ENCODE data around the gene PPIG. TPM values are rescaled to one million over a fixed set of nuclear protein-coding genes. Genes with fewer than 3 reads are reported as not detected.

PPIG gene
- polyA plus RNA-seq (2012; ENCODE audit: insufficient read length, low read depth), result 19.7 TPM

DNA sequence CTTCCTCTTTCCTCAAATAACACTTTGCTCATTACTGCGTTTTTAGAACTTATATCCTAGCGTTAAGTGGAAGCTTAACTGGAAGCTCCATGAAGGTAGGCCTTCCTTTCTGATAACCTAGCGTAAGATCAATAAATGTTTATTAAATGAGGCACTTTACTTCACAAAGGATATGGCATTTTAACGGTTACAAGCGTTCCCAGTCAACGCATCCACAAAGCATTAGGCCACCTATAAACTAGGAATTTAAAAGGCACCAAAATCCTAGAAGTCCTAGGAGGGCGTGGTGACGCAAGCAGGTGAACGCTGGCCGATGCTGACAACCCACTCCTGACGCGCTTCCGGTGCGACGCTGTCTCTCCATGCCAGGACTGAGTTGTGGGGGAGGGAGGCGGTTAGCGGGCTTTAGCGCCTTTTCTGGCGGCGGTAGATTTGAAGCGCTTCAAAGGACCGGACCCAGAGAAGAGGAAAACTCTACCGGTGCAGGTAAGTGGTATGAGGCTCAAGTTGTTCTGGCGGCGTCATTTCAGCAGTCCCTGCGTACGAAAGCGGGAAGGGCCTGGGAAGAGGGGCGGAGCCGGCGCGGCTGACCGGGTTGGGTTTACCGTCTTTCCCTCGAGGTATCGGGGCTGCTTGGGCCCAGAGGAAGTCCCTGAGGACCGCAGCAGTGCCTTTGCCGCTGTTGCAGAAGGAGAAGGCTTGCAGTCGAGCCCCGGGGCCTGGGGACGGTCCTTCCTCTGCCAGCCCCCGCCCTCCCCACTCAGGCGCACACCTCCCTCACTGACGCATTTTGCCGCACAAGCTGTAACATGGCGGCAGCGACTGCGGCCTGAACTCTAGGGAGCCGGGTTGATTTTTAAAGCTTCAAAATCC, at the start of gene PPIG:
TSS of gene PPIG (plus strand) at position 347 of the 873 bp plus-strand sequence. CDS start 19,691 bp downstream, outside the sequence.
- TF ChIP-seq SIN3A (IDR thresholded peaks at IDR 0.05; ENCODE audit: borderline replicate concordance, insufficient read depth, low read length) (0 out of 2 replicates have a peak, but pooled peaks have one; percentile 34), POLR2AphosphoS5 (IDR thresholded peaks at IDR 0.05; ENCODE audit: low read depth, low read length) (peak; percentile 75), TAF1 (IDR thresholded peaks at IDR 0.05; ENCODE audit: borderline replicate concordance, insufficient read depth, low read length) (peak; percentile 62; the same call in 1 of the 2 replicates), FOXP2 (optimal IDR thresholded peaks at IDR 0.05; ENCODE audit: borderline replicate concordance, extremely low read depth, extremely low read length, insufficient read depth) (peak; percentile 87)
- TF ChIP-seq, protein P1, sequence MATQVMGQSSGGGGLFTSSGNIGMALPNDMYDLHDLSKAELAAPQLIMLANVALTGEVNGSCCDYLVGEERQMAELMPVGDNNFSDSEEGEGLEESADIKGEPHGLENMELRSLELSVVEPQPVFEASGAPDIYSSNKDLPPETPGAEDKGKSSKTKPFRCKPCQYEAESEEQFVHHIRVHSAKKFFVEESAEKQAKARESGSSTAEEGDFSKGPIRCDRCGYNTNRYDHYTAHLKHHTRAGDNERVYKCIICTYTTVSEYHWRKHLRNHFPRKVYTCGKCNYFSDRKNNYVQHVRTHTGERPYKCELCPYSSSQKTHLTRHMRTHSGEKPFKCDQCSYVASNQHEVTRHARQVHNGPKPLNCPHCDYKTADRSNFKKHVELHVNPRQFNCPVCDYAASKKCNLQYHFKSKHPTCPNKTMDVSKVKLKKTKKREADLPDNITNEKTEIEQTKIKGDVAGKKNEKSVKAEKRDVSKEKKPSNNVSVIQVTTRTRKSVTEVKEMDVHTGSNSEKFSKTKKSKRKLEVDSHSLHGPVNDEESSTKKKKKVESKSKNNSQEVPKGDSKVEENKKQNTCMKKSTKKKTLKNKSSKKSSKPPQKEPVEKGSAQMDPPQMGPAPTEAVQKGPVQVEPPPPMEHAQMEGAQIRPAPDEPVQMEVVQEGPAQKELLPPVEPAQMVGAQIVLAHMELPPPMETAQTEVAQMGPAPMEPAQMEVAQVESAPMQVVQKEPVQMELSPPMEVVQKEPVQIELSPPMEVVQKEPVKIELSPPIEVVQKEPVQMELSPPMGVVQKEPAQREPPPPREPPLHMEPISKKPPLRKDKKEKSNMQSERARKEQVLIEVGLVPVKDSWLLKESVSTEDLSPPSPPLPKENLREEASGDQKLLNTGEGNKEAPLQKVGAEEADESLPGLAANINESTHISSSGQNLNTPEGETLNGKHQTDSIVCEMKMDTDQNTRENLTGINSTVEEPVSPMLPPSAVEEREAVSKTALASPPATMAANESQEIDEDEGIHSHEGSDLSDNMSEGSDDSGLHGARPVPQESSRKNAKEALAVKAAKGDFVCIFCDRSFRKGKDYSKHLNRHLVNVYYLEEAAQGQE (IDR thresholded peaks at IDR 0.05; ENCODE audit: insufficient read depth in 1 of 2, low read depth in 2 of 2, low read length in 2 of 2), result no peak

DNA sequence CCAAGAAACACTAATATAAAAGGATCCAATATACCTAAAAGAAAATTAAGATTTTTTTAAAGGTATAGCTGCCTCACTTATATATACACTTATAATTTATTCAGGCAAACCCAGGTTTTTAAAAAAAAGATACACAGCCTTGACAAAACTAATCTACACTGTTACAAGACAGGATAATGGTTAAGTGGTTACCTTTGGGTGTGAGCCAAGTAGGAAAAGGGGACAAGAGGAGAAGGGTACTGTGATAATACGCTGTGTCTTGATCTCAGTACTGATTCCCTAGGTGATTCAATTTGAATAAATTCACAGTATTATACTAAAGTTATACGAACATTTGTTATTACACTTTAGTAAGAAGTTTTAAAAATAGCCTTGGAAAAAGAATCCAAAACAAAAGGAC, 44.0 kb upstream of the PPIG start:
- TF ChIP-seq, protein P1 (IDR thresholded peaks at IDR 0.05; ENCODE audit: insufficient read depth in 1 of 2, low read depth in 2 of 2, low read length in 2 of 2), result no peak

DNA sequence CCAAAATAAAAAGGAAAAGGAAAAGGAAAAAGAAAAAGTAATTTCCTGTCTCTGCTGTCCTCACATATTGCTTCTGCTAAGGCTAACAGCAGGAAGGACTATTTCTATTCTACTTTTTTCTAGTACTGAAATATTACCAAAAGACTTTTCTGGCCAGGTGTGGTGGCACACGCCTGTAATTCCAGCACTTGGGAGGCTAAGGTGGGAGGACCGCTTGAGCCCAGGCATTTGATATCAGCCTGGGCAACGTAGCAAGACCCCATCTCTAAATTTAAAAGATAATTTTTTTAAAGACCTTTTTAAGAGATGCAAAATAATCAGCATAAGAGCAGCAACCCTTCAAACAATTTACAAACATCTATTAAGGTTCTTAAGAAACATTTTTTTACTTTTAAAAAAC, 41.7 kb upstream of the PPIG start:
- no peak for TF ChIP-seq TAF1 (IDR thresholded peaks at IDR 0.05; ENCODE audit: borderline replicate concordance, insufficient read depth, low read length)
- TF ChIP-seq POLR2AphosphoS5 (IDR thresholded peaks at IDR 0.05; ENCODE audit: low read depth, low read length), result no peak
- TF ChIP-seq FOXP2 (optimal IDR thresholded peaks at IDR 0.05; ENCODE audit: borderline replicate concordance, extremely low read depth, extremely low read length, insufficient read depth), result no peak

DNA sequence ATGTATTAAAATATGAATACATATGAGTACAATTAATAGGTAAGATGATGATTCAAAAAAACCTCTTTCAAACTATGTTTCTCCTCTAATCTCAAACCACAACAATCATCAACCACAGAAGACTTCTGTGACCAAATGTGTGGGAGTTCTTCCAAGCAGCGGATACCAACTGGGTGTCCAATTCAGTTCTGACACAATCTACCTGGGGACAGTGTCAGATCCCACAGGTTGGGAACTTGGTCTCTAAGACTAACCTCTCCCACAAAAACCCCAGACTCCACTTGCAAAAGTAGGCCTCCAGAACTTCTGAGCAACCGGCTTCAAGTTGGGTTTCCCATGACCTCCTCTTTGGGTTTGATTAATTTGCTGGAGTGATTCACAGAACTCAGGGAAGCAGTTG, 37.4 kb upstream of the PPIG start:
- no peak for TF ChIP-seq TAF1 (IDR thresholded peaks at IDR 0.05; ENCODE audit: borderline replicate concordance, insufficient read depth, low read length)
- no peak for TF ChIP-seq SIN3A (IDR thresholded peaks at IDR 0.05; ENCODE audit: borderline replicate concordance, insufficient read depth, low read length)
- TF ChIP-seq POLR2AphosphoS5 (IDR thresholded peaks at IDR 0.05; ENCODE audit: low read depth, low read length), result no peak
- TF ChIP-seq FOXP2 (optimal IDR thresholded peaks at IDR 0.05; ENCODE audit: borderline replicate concordance, extremely low read depth, extremely low read length, insufficient read depth), result no peak
- TF ChIP-seq, protein P1 (IDR thresholded peaks at IDR 0.05; ENCODE audit: insufficient read depth in 1 of 2, low read depth in 2 of 2, low read length in 2 of 2), result no peak

DNA sequence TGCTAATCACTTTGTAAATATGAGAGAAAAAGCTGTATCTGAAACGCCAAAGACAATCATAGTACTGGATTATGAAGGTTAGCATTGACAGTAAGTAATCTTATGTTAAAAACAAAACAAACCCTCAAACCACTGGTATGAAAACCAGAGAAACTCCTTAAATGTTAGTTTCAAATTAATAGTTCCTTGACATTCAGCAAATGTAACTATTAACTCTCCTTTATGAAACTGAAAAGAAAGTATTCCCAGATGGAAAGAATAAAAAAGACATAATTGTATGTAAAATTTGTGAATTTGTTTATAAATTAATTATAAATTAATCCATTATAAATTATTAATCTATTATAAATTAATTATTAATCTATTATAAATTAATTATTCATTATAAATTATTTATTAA, 22.8 kb upstream of the PPIG start:
- TF ChIP-seq FOXP2 (optimal IDR thresholded peaks at IDR 0.05; ENCODE audit: borderline replicate concordance, extremely low read depth, extremely low read length, insufficient read depth) (no peak), POLR2AphosphoS5 (IDR thresholded peaks at IDR 0.05; ENCODE audit: low read depth, low read length) (no peak), TAF1 (IDR thresholded peaks at IDR 0.05; ENCODE audit: borderline replicate concordance, insufficient read depth, low read length) (no peak), SIN3A (IDR thresholded peaks at IDR 0.05; ENCODE audit: borderline replicate concordance, insufficient read depth, low read length) (no peak)
- TF ChIP-seq, protein P1 (IDR thresholded peaks at IDR 0.05; ENCODE audit: insufficient read depth in 1 of 2, low read depth in 2 of 2, low read length in 2 of 2), result no peak
